DOHH2 (cell line): ENCODE results near the gene SORBS1.

Source experiments
- H3F3A ChIP-seq: fragments of 200-600 bp; sonication (generic), shearing (Covaris generic); 2 replicates; pipeline ENCODE4 v1.6.0; 2016; ENCODE audit warnings: antibody characterized with exemption, mild to moderate bottlenecking; ENCODE audit not compliant: control insufficient read depth, insufficient read depth
- H3K27ac ChIP-seq: fragments of 200-600 bp; sonication (generic); 2 replicates; pipeline ENCODE4 v1.5.1; 2014; ENCODE audit warnings: low read depth, mild to moderate bottlenecking, low read length, moderate library complexity
- H3K27me3 ChIP-seq: fragments of 200-600 bp; sonication (generic); 2 replicates; pipeline ENCODE4 v1.6.1; 2014; ENCODE audit warnings: mild to moderate bottlenecking, low read length, mixed read lengths; ENCODE audit not compliant: control insufficient read depth
- H3K36me3 ChIP-seq: fragments of 200-600 bp; sonication (generic); 2 replicates; pipeline ENCODE4 v1.6.1; 2014; ENCODE audit warnings: mild to moderate bottlenecking, low read length, moderate library complexity, mixed read lengths; ENCODE audit not compliant: control insufficient read depth
- H3K4me1 ChIP-seq: fragments of 200-600 bp; sonication (generic); 2 replicates; pipeline ENCODE4 v1.6.1; 2014; ENCODE audit warnings: mild to moderate bottlenecking, low read length, mixed read lengths; ENCODE audit not compliant: control insufficient read depth
- H3K4me2 ChIP-seq: fragments of 200-600 bp; sonication (generic); 2 replicates; pipeline ENCODE4 v1.6.0; 2014; ENCODE audit warnings: mild to moderate bottlenecking, low read length, moderate library complexity
- H3K4me3 ChIP-seq: fragments of 200-600 bp; sonication (generic); 2 replicates; pipeline ENCODE4 v1.5.1; 2014; ENCODE audit warnings: mild to moderate bottlenecking, low read length, mixed read lengths
- H3K79me2 ChIP-seq: fragments of 200-600 bp; sonication (generic); 2 replicates; pipeline ENCODE4 v1.6.1; 2014; ENCODE audit warnings: mild to moderate bottlenecking, low read length, mixed read lengths; ENCODE audit not compliant: control insufficient read depth
- H3K9me2 ChIP-seq: fragments of 200-600 bp; sonication (generic); replicated peaks from 2 replicates; pipeline ENCODE4 v1.6.1; 2014; ENCODE audit warnings: mild to moderate bottlenecking, low read length, mixed read lengths; ENCODE audit not compliant: control insufficient read depth
- H3K9me3 ChIP-seq: fragments of 200-600 bp; sonication (generic); 2 replicates; pipeline ENCODE4 v1.6.1; 2014; ENCODE audit warnings: antibody characterized with exemption, low read length, mixed read lengths; ENCODE audit not compliant: control insufficient read depth, insufficient read depth
- H4K20me1 ChIP-seq: fragments of 200-600 bp; sonication (generic); 2 replicates; pipeline ENCODE4 v1.6.0; 2014; ENCODE audit warnings: low read depth, mild to moderate bottlenecking, antibody characterized with exemption, low read length, moderate library complexity; ENCODE audit not compliant: control insufficient read depth, insufficient read depth
- EZH2phosphoT487 ChIP-seq: fragments of 200-600 bp; sonication (generic); IDR thresholded peaks from 2 replicates; pipeline ENCODE4 v1.6.1; 2017; ENCODE audit warnings: borderline replicate concordance, mild to moderate bottlenecking, antibody characterized with exemption, low read length, moderate library complexity, mixed read lengths
- TF ChIP-seq, protein P1 (sequence below): fragments of 200-600 bp; sonication (generic); IDR thresholded peaks from one replicate; pipeline ENCODE4 v1.5.1; 2014; ENCODE audit warnings: antibody characterized with exemption, mild to moderate bottlenecking, low read depth, low read length; ENCODE audit not compliant: poor library complexity, severe bottlenecking

Gene SORBS1

GRCh38 chr10:95467162-95467599 lies 94.0 kb downstream of the SORBS1 start:
- no peaks in the 10 kb centered on the region for H3K4me1 ChIP-seq
- TF ChIP-seq EZH2phosphoT487: no peak
- TF ChIP-seq, protein P1, sequence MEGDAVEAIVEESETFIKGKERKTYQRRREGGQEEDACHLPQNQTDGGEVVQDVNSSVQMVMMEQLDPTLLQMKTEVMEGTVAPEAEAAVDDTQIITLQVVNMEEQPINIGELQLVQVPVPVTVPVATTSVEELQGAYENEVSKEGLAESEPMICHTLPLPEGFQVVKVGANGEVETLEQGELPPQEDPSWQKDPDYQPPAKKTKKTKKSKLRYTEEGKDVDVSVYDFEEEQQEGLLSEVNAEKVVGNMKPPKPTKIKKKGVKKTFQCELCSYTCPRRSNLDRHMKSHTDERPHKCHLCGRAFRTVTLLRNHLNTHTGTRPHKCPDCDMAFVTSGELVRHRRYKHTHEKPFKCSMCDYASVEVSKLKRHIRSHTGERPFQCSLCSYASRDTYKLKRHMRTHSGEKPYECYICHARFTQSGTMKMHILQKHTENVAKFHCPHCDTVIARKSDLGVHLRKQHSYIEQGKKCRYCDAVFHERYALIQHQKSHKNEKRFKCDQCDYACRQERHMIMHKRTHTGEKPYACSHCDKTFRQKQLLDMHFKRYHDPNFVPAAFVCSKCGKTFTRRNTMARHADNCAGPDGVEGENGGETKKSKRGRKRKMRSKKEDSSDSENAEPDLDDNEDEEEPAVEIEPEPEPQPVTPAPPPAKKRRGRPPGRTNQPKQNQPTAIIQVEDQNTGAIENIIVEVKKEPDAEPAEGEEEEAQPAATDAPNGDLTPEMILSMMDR: no peak
- H3K79me2 ChIP-seq: no peaks in the 10 kb centered on the region
- H3F3A ChIP-seq: no peaks in the 10 kb centered on the region
- no peaks in the 10 kb centered on the region for H3K9me2 ChIP-seq
- H3K4me2 ChIP-seq: no peak overlapping the region
- no peaks in the 10 kb centered on the region for H4K20me1 ChIP-seq
- H3K9me3 ChIP-seq: no peaks in the 10 kb centered on the region
- H3K27ac ChIP-seq: no peak overlapping the region
- H3K4me3 ChIP-seq: no peak overlapping the region
- peaks cover 9% of the 10 kb centered on the region; the same call in 1 of the 2 replicates for H3K27me3 ChIP-seq
- no peaks in the 10 kb centered on the region for H3K36me3 ChIP-seq

DNA sequence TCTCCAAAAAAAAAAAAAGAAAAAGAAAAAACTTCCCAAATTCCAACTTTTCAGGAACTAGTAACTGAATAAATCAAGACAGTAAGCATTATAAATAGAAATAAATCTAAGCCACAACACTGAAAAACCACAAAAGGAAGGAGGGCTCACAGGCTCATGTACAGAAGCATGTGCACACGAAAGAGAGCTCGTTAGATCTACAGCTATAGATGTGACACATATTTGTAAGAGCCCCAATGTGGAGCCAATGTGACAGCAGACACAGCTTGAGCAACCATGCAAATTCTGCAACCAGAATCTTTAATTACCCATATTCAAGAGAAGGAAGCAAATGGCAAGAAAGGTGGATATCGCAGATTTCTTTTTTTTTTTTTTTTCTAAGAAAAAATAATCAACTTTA lies 94.7 kb downstream of the SORBS1 start:
- no peaks in the 10 kb centered on the region for H3F3A ChIP-seq
- TF ChIP-seq, protein P1: no peak
- no peak for TF ChIP-seq EZH2phosphoT487
- no peak overlapping the region for H3K27ac ChIP-seq
- peaks cover 12% of the 10 kb centered on the region; the same call in 1 of the 2 replicates for H3K27me3 ChIP-seq
- H4K20me1 ChIP-seq: no peaks in the 10 kb centered on the region
- no peak overlapping the region for H3K4me3 ChIP-seq
- H3K4me1 ChIP-seq: no peaks in the 10 kb centered on the region
- no peaks in the 10 kb centered on the region for H3K9me2 ChIP-seq
- no peaks in the 10 kb centered on the region for H3K79me2 ChIP-seq
- H3K9me3 ChIP-seq: no peaks in the 10 kb centered on the region
- H3K36me3 ChIP-seq: no peaks in the 10 kb centered on the region
- H3K4me2 ChIP-seq: no peak overlapping the region

GRCh38 chr10:95464280-95464679 lies 96.9 kb downstream of the SORBS1 start:
- H3F3A ChIP-seq: no peaks in the 10 kb centered on the region
- no peak overlapping the region for H3K27ac ChIP-seq
- TF ChIP-seq, protein P1: no peak
- no peak for TF ChIP-seq EZH2phosphoT487
- no peaks in the 10 kb centered on the region for H3K4me1 ChIP-seq
- no peaks in the 10 kb centered on the region for H3K36me3 ChIP-seq
- H3K4me3 ChIP-seq: no peak overlapping the region
- no peaks in the 10 kb centered on the region for H3K79me2 ChIP-seq
- no peak overlapping the region for H3K4me2 ChIP-seq
- no peaks in the 10 kb centered on the region for H3K9me2 ChIP-seq
- no peaks in the 10 kb centered on the region for H3K9me3 ChIP-seq
- H3K27me3 ChIP-seq: peaks cover 19% of the 10 kb centered on the region
- H4K20me1 ChIP-seq: no peaks in the 10 kb centered on the region
